H4 (cell line): ENCODE data around the gene DSC3. TPM values are rescaled to one million over a fixed set of nuclear protein-coding genes. Genes with fewer than 3 reads are reported as not detected.

Source experiments
- DNase-seq: peaks from one replicate; pipeline ENCODE4 v3.0.0-alpha.2; 2015; ENCODE audit warnings: low spot score
- total RNA-seq: library from RNA; depleted of rRNA; stranded (reverse); fragments of >200 nt; shearing (Covaris generic); gene quantifications from 2 replicates; pipeline ENCODE4 v1.2.3, GENCODE V29; 2014; rRNA removed

The DSC3 gene
- total RNA-seq, 1 experiment from 2014 or later = 0.02 TPM

DNA sequence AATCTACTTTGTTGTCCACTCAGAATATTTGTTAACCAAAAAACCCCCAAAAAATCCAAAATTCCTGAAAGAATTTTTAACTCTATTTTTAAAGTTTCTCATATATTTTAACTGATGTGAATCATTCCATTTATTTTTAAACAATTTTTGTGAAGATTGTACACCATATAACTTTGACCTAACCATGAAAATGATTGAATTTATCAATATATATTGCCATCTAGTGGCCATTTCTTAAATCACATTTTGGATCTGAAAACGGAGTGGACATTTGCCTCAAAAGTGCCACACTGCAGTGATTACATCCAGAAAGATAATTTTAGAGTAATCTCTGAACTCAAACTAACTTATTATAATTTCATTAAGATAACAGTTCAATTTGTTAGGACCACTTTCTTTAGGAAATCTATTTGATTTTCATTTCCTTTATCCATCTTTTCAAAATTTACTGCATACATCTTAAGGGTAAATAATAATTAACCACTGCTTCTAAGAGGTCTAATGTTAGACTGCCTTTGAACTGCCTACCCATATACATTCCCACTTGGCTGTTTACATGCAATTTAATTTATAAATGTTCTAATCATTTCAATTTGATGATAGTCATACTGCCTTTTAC, 71.1 kb downstream of the DSC3 start:
- peak; percentile 14 for DNase-seq

DNA sequence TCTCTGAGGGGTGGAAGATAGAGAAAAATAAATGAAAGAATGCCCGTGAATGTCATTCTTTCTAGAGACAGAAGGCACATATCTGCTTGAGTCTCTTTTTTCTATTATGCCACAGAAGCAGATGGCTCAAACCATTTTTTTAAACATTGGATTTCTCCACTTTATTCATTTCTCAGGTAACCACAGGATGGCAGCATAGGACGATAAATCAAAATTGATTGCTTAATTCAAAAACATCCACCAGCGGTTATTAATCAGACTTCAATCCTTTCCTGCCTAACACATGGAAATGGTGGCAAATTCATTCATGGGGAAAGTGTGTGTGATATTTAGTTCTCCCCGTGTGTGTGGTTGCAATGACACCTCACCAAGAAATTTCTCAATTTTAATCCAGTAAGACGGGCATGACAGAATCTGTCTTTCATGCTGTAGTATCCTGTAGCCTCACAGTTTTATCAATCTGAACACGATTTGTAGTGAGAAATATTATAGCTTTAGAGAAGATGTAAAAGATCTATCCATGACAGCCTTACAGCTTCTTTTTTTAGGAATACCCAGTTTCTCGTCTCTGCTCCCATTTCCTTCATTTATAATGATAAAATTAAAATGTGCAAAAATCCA, 72.2 kb downstream of the DSC3 start:
- DNase-seq = peak; percentile 41

DNA sequence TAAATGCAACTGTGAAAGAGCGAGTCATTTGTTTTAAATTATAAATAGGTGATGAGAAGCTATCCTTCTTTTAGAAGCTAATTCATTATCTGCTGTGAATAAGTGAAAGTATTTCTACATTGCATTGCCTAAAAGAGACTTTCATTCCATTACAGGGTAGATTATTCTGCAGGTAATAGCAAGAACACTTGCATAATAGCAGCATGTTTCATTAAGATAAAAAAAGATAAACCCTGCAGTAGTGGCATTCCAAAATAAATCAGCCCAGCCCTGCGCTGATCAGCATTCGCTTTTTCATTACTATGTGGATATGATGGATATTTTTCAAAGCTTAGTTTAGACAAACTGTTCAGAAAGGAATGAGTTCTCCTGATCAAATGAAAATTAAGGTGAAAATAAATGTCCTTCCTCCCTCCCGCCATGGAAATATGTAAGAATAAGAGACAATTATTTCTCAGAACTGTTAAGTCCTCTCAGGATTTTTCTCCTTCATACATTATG, 72.8 kb downstream of the DSC3 start:
- no peak for DNase-seq

DNA sequence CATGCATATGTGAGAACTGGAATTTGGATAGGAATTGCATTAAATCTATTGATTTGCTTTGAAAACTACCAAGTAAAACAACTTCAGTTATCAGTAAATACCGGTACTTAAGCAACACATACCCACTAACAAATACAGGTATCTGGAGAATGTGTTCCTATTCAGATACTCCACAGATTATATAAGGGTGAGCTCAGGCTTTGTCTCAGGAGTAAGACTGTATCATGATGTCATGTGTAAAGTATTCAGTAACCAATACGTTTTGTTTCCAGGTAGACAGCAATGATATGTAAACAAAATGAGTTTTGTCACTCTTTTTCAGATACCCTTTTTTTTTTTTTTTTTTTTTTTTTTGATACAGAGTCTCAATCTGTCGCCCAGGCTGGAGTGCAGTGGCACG, 74.8 kb downstream of the DSC3 start:
- no peak for DNase-seq

DNA sequence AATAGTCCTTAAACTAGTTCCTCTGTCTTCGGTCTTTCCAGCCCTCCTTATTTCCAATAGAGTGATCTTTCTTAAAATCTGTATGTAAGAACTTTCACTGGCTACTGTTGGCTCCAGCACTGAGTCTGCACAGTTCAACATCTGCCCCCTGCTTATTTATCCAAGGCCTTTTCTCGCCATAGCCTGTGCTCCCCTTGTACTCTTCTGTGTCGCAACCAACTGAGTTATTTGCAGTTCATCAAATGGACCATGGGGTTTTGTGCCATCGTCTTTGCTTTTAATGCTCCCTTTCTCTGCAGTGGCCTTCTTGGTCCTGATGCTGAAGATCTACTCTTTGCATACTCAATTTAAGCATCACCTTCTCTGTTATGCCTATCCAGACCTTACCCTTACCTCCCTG, 77.3 kb downstream of the DSC3 start:
- no peak for DNase-seq

- DNase-seq = no peak
These were observed 81.9 kb downstream of the DSC3 start for GRCh38 chr18:30960661-30961060.

DNA sequence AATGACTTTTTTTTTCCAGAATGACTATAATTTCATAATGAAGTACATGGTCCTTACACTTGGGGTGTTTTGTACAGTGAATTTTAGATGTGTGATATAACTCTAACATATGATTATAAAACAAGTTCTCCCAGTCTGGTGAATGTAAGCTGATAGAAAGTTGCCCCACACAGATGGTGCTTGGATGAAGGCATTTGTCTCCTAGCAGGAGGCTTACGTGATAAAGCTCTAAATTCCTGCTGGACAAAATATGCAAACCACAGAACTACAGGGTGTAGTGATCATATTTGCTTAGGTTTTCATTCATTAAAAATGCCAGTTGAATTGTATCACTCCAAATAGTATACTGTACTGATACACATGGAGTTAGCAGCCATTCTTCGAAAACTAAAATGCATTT, 85.5 kb downstream of the DSC3 start:
- DNase-seq = no peak

- DNase-seq = no peak
These were observed 88.3 kb downstream of the DSC3 start for GRCh38 chr18:30954262-30954661.

DNA sequence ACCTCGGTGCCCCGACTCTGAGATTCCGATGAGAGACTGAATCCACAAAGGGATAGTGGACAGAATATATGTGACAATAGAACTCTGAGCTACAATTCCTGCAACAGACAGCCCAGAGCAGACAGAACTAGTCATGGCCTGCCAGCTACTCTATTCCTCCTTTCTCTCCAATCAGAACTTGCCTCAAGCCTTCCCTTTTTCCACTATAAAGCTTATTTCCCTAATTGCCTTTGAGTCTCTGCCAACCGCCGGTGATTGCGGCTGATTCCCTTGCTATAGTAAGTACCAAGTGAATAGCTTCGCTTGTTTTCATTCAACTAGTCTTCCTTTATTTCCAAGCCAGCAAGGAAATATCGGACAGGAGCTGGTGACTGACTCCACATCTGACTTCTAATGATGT, 96.8 kb downstream of the DSC3 start:
- DNase-seq = no peak

DNA sequence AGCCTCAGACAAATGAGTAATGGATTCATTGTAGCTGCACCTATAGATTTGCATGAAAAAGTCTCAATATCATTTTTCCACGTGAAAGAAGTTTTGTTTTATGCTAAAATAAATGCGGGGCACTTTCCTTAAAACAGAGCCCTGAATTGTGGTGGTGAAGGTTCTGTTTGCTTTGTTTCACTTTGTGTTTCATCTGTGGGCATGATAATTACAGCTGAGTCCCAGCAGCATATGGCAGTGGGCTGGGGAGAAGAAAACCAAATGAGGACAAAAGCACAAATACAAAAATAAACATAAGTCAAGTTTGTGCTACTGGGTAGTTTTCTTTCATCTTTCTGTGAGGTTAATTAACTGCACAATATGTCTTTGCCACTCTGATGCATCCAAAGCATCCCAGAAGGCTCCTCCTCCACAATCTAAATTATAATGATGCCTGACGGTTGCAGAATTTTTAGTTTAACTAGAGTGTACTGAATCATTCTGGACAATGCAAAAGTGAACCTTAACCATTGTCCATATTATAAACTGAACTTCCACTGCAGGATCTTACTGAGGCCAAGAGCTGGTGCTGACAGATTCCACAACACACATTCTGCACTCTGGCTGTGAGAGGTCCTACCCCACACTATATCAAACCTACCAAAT, 97.6 kb downstream of the DSC3 start:
- no peak for DNase-seq

DNA sequence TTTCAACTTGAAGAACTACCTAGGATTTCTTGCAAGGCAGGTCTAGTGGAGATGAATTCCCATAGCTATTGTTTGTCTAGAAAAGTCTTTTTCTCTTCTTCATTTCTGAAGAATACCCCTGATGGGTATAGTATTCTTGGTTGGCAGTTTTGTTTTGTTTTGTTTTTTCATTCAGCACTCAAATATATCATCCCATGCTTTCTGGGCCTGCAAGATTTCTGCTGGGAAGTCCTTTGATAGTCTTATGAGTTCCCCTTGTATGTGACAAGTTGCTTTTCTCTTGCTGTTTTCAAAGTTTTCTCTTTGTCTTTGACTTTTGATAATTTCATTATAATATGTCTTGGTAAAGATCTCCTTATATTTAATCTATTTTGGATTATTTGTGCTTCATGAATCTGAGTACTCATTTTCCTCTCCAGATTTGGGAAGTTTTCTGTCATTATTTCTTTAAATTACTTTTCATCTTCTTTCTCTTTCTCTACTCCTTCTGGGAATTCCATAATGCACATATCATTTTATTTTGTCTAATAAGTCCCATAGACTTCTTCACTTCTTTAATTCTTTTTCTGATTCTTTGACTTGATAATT, 101.5 kb downstream of the DSC3 start:
- no peak for DNase-seq

Other genes with a start within 250 kb of the DSC3 start
- 0.14 and 0.48 TPM in 2 replicates for gene DSC2, start 59.7 kb upstream of the DSC3 start, total RNA-seq
- 0.06 TPM in 1 of 2 replicates, not detected in the other for gene DSC1, start 120.1 kb upstream of the DSC3 start, total RNA-seq